Esophagus squamous epithelium (tissue), 5 donors: ENCODE data around the gene CHD3. TPM values are rescaled to one million over a fixed set of nuclear protein-coding genes. Genes with fewer than 3 reads are reported as not detected.

Source experiments
- DNase-seq: peaks from one replicate; lab custom pipeline; 2025; lab: John Stamatoyannopoulos, UW
- H3K27ac ChIP-seq, 4 donors: fragments of 200-600 bp; sonication (generic); one replicate each; pipeline ENCODE4 v1.5.1; 2016 to 2019; ENCODE audit warnings: mild to moderate bottlenecking in 1 of 4
- H3K27me3 ChIP-seq, 4 donors: fragments of 200-600 bp; sonication (generic); 1 replicate in 3 of 4; 2 replicates in 1 of 4; pipeline versions ENCODE4 v1.5.1 to v1.6.0; 2017 to 2021; ENCODE audit warnings: antibody characterized with exemption in 1 of 4
- H3K36me3 ChIP-seq, 3 donors: fragments of 200-600 bp; sonication (generic); one replicate each; pipeline ENCODE4 v1.5.1; 2016 to 2019
- H3K4me1 ChIP-seq, 3 donors: fragments of 200-600 bp; sonication (generic); one replicate each; pipeline ENCODE4 v1.5.1; 2017 to 2019
- H3K4me3 ChIP-seq, 4 donors: fragments of 200-600 bp; sonication (generic); 1 replicate in 3 of 4; 2 replicates in 1 of 4; pipeline ENCODE4 v1.5.1; 2016 to 2019; ENCODE audit warnings: mild to moderate bottlenecking in 2 of 4, moderate library complexity in 1 of 4
- H3K9me3 ChIP-seq, 3 donors: fragments of 200-600 bp; sonication (generic); one replicate each; pipeline ENCODE4 v1.5.1; 2016 to 2019
- CTCF ChIP-seq, 6 experiments: fragments of 450-650 bp in 4 of 6; fragments of 200-600 bp in 2 of 6; sonication (generic) in 2 of 6; IDR thresholded peaks; one replicate each; pipeline ENCODE4 v1.5.1; 2016 to 2019; ENCODE audit warnings: antibody characterized with exemption in 6 of 6, mild to moderate bottlenecking in 4 of 6, moderate library complexity in 4 of 6
- POLR2A ChIP-seq, 4 donors: fragments of 450-650 bp; IDR thresholded peaks; one replicate each; pipeline ENCODE4 v1.6.1; 2017; ENCODE audit warnings: antibody characterized with exemption in 4 of 4, mild to moderate bottlenecking in 4 of 4, moderate library complexity in 3 of 4
- WGBS, 2 donors: methylation state at CpG; one replicate each; pipeline ENCODE4 v1.1.5; 2018; 5-methylcytosine and 5-hydroxymethylcytosine counted together
- intact Hi-C: fragments of 100-400 bp; cut with DNase I; formaldehyde crosslinking; loops from one replicate; pipeline ENCODE4 v1.15.0; 2022
- total RNA-seq, 4 donors: library from RNA; depleted of rRNA; stranded (reverse); fragments of >200 nt; gene quantifications; one replicate each; pipeline ENCODE4 v1.1.0, GENCODE V29; 2016
- donor health status: DM: yes; HTN: yes; CAD: no.

CHD3 gene
- total RNA-seq, 4 donors from 2014 or later = 57.7 to 93.5 (median 73.0) TPM

GRCh38 chr17:7856011-7856810 is 32.4 kb upstream of the CHD3 start:
- Histone ChIP-seq H3K36me3 (peaks cover 1 to 47% (median 6%) of the 10 kb centered on the region in 3 donors), H3K4me3 (peak overlapping the region; percentile 51 to 81 (median 76)), H3K27me3 (no peaks in the 10 kb centered on the region), H3K4me1 (peaks cover 28 to 73% (median 37%) of the 10 kb centered on the region in 3 donors), H3K27ac (peak overlapping the region; percentile 82 to 97 (median 96)), H3K9me3 (no peaks in the 10 kb centered on the region)
- WGBS, 2 donors = 0 to 1% methylated on average over 8 to 18 of the region's 29 CpGs
- intact Hi-C loops = no loop called here
- no peak for DNase-seq
- TF ChIP-seq POLR2A (IDR thresholded peaks at IDR 0.05) (no peak), CTCF (IDR thresholded peaks at IDR 0.05) (no peak)

- Histone ChIP-seq H3K9me3 (no peaks in the 10 kb centered on the region), H3K27me3 (no peaks in the 10 kb centered on the region), H3K4me3 (peak within 1 kb of the TSS; percentile 51 to 81 (median 76)), H3K27ac (peak within 1 kb of the TSS; percentile 82 to 97 (median 96)), H3K36me3 (peaks cover 0 to 50% (median 4%) of the 10 kb centered on the region in 3 donors), H3K4me1 (peaks cover 23 to 65% (median 32%) of the 10 kb centered on the region in 3 donors)
- TF ChIP-seq CTCF (IDR thresholded peaks at IDR 0.05) (peak; percentile 36 to 84 (median 52)), POLR2A (IDR thresholded peaks at IDR 0.05) (peak in 2 of 4 donors; percentile 47 to 68)
- intact Hi-C loops = no loop called here
- DNase-seq = peak; percentile 90
- 0% methylated on average over 36 to 64 of the region's 64 CpGs for WGBS, 2 donors
Measured at GRCh38 chr17:7856811-7857712, 31.5 kb upstream of the CHD3 start, which contains the start of gene NAA38. Gene NAA38 (minus strand): TSS chr17:7857559. CDS start chr17:7857463, 96 bp downstream.

GRCh38 chr17:7857713-7858521 is 30.7 kb upstream of the CHD3 start, which contains the start of gene CYB5D1:
Gene CYB5D1 (plus strand): TSS chr17:7858003. CDS start chr17:7858135, 132 bp downstream.
- TF ChIP-seq CTCF (IDR thresholded peaks at IDR 0.05) = peak in 1 of 6 experiments; percentile 31
- peak in 2 of 4 donors; percentile 40 to 45 for TF ChIP-seq POLR2A (IDR thresholded peaks at IDR 0.05)
- peak within 1 kb of the TSS; percentile 82 to 97 (median 96) for H3K27ac ChIP-seq
- WGBS, 2 donors = 1% methylated on average over 32 to 41 of the region's 48 CpGs

GRCh38 chr17:7858522-7858810 is 30.1 kb upstream of the CHD3 start:
- intact Hi-C loops = no loop called here
- WGBS, 2 donors = 4 to 25% methylated on average over 5 to 9 of the region's 20 CpGs
- TF ChIP-seq POLR2A (IDR thresholded peaks at IDR 0.05) (no peak), CTCF (IDR thresholded peaks at IDR 0.05) (peak in 5 of 6 experiments; percentile 41 to 68 (median 56))
- Histone ChIP-seq H3K4me1 (peaks cover 23 to 56% (median 30%) of the 10 kb centered on the region in 3 donors), H3K9me3 (no peaks in the 10 kb centered on the region), H3K36me3 (peaks cover 0 to 39% (median 0%) of the 10 kb centered on the region in 3 donors), H3K27ac (peak overlapping the region; percentile 82 to 97 (median 96)), H3K27me3 (no peaks in the 10 kb centered on the region), H3K4me3 (peak overlapping the region; percentile 51 to 81 (median 76))
- no peak for DNase-seq

More at GRCh38 chr17:7857713-7858521, 30.7 kb upstream of the CHD3 start, which contains the start of gene CYB5D1:
- peak within 1 kb of the TSS; percentile 51 to 81 (median 76) for H3K4me3 ChIP-seq
- peaks cover 23 to 60% (median 30%) of the 10 kb centered on the region in 3 donors for H3K4me1 ChIP-seq
- no peaks in the 10 kb centered on the region for H3K27me3 ChIP-seq
- DNase-seq = peak; percentile 80
- peaks cover 0 to 44% (median 0%) of the 10 kb centered on the region in 3 donors for H3K36me3 ChIP-seq
- no peaks in the 10 kb centered on the region for H3K9me3 ChIP-seq
- intact Hi-C loops = no loop called here
